Dermis blood vessel endothelial cell (primary cell): ENCODE results near the gene GDAP1L1. TPM values are rescaled to one million over a fixed set of nuclear protein-coding genes. Genes with fewer than 3 reads are reported as not detected.
"Not testable (repeated sequence)": the region's sequence is repeated elsewhere in the genome, so short reads cannot be mapped to it uniquely, and the experiment has no call there.

ENCODE experiments used
- DNase-seq: peaks from one replicate; pipeline ENCODE4 v3.0.0; 2010
- total RNA-seq: library from RNA; depleted of rRNA; stranded (reverse); fragments of >200 nt; gene quantifications from 2 replicates; pipeline ENCODE4 v1.2.3, GENCODE V29; 2014

The GDAP1L1 gene
- total RNA-seq, 1 donor from 2014 or later = not detected

- DNase-seq = no peak
These were observed 59.8 kb downstream of the GDAP1L1 start for GRCh38 chr20:44306927-44307326.

- peak; percentile 14 for DNase-seq
These were observed 62.9 kb downstream of the GDAP1L1 start for GRCh38 chr20:44309763-44310663.

GRCh38 chr20:44310664-44311639 is 63.8 kb downstream of the GDAP1L1 start, which contains the start of gene FITM2:
TSS of gene FITM2 (minus strand) at chr20:44311202. CDS start at chr20:44311148, 54 bp downstream.
- peak; percentile 99 for DNase-seq

GRCh38 chr20:44314870-44315269 is 67.8 kb downstream of the GDAP1L1 start:
- DNase-seq = no peak

GRCh38 chr20:44319839-44320422 is 72.8 kb downstream of the GDAP1L1 start:
- DNase-seq = no peak

- no peak for DNase-seq
These were observed 77.2 kb downstream of the GDAP1L1 start for GRCh38 chr20:44324343-44324742.

GRCh38 chr20:44326391-44327159 is 79.5 kb downstream of the GDAP1L1 start:
- DNase-seq = peak; percentile 29

GRCh38 chr20:44327748-44328147 is 80.6 kb downstream of the GDAP1L1 start:
- not testable (repeated sequence) for DNase-seq

GRCh38 chr20:44328428-44328827 is 81.3 kb downstream of the GDAP1L1 start:
- DNase-seq = no peak

Other genes with a start within 250 kb of the GDAP1L1 start
- 0.09 and 0.17 TPM in 2 replicates for gene JPH2, start 60.1 kb upstream of the GDAP1L1 start, total RNA-seq
- gene OSER1, start 36.5 kb upstream of the GDAP1L1 start, total RNA-seq = 39.6 and 55.6 TPM in 2 replicates
- gene FITM2, start 63.9 kb downstream of the GDAP1L1 start, total RNA-seq = 7.5 and 9.1 TPM in 2 replicates
- not detected in 2 replicates for gene R3HDML, start 89.7 kb downstream of the GDAP1L1 start, total RNA-seq
- not detected in 2 replicates for gene HNF4A, start 108.4 kb downstream of the GDAP1L1 start, total RNA-seq
- gene TTPAL, start 228.6 kb downstream of the GDAP1L1 start, total RNA-seq = 3.4 and 6.3 TPM in 2 replicates